HG03457 (cell line): ENCODE data around the gene PPP2R5D.
A peak's percentile ranks its signal among the peaks of the same experiment; 100 is the strongest.
"Not testable (repeated sequence)": the region's sequence is repeated elsewhere in the genome, so short reads cannot be mapped to it uniquely, and the experiment has no call there.

Experiments
- ATAC-seq: cut with Tn5 transposase; IDR thresholded peaks from one replicate; pipeline ENCODE4 v1.9.1; 2021; ENCODE audit warnings: moderate number of reproducible peaks; ENCODE audit not compliant: unreplicated experiment

PPP2R5D gene

DNA sequence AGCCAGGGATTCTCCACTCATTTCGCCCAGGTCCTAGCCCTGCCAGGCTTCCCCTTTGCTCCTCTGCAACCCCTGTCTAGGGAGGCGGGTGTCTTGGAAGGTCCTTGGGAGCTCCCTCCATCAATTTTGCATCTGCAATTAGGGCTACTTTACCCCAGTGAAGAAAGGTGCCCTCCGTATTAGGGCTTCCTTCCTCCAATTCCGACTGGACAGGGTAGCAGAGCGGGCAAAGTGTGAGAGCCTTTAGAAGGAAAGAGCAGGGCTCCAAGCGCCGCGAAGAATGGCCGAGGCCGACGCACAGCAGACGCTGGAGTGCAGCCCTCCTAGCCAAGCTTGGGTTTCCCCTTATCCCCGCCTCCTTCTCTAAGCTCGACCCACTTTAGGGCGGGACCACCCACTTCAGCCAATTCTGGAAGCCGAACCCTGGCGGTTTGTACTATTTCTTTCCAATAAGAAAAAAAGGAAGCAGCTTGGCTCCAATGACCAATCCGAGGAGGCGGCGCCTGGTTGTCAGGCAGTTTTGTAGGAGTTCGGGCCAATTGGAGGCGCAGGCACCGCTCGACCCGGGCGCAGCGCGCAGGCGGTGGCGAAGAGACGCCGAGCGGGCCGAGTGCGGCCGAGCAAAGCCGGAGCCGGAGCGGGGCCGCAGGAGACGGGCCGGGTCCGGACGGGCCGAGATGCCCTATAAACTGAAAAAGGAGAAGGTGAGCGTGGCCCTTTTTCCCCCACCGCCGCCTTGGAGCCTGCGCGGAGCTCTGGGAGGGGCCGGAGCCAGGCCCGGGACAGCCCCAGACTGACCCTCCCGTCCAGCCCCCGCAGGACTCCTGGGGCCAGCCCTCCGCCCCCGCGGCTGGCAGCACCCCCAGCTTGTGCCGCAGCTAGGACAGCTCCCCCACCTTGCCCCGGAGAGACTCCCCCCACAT is at the start of gene PPP2R5D:
Gene PPP2R5D, plus strand, starts transcription at position 570 of the 923 bp plus-strand sequence. Its CDS starts 108 bp downstream, at position 678.
- peak; percentile 85 for ATAC-seq

DNA sequence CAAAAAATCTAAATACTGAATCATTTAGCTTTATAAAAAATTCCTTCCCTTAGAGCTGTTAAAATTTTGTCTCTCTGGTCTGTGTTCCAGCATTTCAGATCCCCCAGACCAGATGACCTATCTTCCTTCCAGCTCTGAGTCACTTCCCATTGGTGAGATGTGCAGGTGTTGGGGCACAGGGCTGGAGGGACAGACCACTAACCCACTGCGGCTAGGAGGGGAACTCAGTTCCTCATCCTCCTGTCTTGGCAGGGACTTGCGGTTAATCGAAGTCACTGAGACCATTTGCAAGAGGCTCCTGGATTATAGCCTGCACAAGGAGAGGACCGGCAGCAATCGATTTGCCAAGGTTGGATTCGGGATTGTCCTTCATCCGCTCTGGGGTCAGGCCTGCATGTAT is 49.0 kb upstream of the PPP2R5D start:
- no peak for ATAC-seq

DNA sequence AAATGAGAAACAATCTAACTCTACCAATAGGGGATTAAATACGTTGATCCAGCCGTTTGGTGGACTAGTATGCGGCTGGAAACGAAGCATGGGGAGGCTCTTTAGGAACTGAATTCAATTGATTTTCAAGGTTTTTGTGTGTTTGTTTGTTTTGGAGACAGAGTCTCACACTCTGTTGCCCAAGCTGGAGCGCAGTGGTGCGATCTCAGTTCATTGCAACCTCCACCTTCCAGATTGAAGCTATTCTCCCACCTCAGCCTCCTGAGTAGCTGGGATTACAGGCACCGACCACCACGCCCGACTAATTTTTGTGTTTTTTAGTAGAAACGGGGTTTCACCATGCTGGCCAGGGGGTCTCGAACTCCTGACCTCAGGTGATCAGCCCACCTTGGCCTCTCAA is 48.0 kb upstream of the PPP2R5D start:
- no peak for ATAC-seq

DNA sequence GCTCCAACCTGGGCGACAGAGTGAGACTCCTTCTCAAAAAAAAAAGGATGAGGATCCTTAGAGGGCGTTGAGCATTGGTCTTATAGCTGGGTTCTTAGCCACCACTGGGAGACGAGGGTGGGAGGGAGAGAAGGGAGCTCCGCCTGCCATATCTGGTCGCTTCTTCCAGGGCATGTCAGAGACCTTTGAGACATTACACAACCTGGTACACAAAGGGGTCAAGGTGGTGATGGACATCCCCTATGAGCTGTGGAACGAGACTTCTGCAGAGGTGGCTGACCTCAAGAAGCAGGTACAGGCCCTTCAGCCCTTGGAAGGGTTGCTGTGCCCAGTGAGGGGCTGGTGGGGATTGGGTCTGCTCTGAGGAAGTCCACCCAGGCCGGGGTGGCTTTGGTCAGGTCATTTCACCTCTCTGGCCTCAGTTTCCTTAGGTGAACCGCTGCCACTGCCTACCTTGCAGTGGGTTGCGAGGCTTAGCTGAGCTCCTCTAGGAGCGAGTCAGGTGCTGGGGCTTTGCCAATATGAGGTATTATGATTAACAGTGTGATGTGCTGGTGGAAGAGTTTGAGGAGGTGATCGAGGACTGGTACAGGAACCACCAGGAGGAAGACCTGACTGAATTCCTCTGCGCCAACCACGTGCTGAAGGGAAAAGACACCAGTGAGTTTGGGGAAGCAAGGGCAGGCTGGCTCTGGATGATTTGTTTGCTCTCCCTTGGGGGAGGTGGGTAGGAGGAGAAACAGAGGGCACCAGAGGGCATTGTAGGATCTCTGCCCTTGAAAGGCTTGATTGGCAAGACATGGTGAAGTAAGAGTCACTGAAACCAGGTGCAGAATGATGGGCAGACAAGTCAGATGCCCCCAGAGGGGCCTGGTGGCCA is 46.6 kb upstream of the PPP2R5D start:
- ATAC-seq: no peak

DNA sequence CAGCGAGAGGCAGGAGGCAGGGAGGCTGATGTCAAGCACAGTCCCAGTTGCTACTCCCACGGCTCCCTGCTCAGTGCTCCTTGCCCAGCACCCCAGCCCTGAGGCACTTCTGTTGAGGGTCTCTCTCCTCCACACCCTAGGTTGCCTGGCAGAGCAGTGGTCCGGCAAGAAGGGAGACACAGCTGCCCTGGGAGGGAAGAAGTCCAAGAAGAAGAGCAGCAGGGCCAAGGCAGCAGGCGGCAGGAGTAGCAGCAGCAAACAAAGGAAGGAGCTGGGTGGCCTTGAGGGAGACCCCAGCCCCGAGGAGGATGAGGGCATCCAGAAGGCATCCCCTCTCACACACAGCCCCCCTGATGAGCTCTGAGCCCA is 46.0 kb upstream of the PPP2R5D start:
- ATAC-seq: no peak

DNA sequence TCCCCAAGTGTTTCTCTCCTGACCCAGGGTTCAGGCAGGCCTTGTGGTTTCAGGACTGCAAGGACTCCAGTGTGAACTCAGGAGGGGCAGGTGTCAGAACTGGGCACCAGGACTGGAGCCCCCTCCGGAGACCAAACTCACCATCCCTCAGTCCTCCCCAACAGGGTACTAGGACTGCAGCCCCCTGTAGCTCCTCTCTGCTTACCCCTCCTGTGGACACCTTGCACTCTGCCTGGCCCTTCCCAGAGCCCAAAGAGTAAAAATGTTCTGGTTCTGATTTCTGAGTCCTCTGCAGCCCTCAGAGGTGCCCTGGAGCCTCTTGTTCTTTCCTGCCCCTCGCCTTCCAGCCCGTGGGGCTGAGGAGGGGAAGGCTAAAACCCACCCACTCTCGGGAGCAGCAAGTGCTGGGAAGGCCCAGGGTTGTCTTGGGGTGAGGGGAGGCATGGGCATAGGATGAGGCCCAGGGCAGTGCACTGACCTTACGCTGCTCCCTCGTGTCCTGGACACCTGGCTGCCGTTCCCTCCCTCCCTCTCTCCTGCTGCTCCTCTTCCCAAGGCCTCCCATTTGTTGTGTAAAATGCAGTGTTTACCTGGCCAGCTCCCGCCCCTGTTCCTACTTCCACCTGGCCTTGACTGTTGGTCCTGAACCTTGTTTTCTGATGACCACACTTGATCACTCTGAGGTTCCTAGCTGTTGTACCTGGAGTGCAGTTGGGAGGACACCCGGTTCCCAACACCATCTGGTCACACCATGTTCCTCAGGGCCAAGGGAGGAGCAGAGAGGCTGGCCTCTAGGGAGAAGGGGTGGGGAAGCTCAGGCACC is 45.2 kb upstream of the PPP2R5D start:
- ATAC-seq: no peak

DNA sequence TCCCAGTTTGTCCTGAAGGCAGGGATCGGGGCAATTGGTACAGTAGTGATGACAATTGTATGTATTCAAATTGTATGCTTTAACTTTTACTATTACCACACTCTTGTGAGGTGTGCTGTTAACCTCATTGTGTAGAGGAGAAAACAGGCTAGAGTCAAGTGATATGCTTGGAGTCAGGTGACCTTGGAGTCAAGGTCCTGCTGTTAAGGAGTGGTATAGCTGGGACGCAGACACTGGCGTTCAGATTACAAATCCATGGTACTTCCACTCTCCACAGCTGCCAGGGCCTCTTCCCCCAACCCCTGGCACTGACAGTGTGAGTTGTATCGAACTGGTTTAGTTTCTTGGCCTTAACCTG is 44.6 kb upstream of the PPP2R5D start:
- no peak for ATAC-seq

DNA sequence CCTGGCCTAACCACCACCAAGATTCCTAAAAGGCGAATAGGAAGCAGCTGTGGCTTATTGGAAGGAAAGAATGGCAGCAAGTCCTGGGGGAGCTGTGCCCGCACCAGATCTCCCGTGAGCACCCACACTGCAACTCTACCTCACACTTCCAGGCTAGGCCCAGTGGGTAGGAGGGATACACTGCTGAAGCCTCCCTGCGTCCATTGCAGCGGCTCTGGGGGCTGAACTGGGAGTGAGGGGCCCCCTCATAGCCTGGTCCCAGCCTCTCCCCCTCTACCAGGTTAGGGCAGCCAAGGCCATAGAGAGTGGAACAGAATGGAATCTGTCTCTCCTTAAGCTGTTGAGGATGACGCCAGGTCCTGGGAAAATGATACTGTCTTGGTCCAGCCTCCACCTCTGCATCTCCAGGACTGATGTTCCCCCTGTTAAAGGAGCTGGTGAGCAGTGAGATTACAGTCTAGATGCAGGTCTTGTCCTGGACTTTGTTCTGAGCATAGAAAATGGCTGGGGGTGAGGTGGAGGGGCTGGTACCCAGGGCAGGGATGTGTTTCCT is 43.8 kb upstream of the PPP2R5D start:
- no peak for ATAC-seq

DNA sequence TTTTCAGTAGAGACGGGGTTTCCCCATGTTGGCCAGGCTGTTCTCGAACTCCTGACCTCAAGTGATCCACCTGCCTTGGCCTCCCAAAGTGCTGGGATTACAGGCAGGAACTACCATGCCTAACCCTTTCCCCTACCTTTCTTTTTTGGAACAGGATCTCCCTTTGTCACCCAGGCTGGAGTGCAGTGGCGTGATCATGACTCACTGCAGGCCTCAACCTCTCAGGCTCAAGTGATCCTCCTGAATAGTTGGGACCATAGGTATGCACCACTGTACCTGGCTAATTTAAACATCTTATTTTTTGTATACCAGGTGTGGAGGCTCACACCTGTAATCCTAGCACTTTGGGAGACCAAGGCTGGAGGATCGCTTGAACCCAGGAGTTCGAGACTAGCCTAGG is 43.0 kb upstream of the PPP2R5D start:
- not testable (repeated sequence) for ATAC-seq

DNA sequence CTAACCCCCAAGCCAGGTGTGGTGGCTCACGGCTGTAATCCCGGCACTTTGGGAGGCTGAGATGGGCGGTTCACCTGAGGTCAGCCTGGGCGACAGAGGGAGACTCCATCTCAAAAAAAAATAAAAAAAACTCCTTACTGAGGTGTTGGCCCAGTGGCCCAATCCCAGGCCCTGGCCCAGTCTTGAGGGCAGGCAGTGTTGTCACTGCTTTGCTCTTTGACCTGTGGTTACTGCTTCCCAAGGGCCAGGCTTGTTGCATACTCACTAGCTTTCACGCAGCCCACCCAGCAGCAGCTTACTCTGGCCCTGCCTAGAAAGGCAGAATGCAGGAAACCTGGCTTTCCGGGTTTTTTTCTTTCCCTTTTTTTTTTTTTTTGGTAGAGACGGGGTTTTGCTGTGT is 41.9 kb upstream of the PPP2R5D start:
- ATAC-seq: no peak

DNA sequence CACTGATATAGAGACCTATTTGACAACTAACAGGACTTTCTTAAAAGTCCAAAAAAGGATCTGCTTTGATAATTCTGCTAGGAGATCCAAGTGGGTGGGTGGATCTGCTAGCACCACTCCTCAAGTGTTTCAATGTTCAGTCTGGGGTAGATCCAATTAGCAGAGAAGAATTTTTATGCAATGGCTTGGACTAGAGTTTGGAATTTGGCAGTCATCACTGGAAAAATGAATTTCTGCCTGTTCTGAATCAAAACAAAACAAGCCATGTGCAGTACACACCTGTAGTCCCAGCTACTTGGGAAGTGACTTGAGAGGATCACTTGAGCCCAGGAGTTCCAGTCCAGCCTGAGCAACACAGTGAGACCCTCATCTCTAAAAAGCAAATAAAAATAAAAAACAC is 36.4 kb upstream of the PPP2R5D start:
- ATAC-seq: no peak

DNA sequence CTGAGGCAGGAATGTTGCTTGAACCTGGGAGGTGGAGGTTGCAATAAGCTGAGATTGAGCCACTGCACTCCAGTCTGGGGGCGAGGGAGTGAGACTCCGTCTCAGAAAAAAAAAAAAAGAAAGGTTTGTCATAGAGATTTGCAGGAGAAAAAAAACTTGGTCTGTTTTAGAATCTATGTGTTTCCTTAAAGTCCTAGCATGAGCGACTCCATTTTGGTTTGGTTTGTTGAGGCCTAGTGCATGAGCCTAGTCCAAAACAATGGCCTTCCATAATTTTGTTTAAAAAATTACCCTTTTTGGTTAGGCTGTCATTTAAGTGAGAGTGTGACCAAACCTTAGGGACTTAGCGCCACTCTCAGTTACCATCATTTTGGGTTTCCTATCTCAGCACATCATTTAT is 32.0 kb upstream of the PPP2R5D start:
- no peak for ATAC-seq

DNA sequence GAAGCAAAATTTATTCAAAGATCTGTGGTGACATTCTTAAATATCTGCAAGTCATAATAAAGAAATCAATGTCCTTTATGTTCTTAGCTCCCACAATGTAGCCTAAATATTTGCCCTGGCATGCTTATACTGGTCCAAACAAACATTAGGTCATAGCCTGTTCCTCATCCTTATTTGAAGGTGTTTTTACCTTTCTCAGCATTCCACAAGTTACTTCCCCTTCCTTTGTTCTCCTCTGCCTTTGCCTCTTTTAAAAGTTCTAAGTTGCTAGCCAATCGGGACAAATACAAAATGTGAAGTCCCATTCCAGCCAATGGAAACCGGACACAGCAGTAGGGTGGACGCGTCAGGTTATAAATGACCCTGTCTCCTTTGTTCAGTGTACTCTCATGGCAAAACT is 30.0 kb upstream of the PPP2R5D start:
- not testable (repeated sequence) for ATAC-seq

DNA sequence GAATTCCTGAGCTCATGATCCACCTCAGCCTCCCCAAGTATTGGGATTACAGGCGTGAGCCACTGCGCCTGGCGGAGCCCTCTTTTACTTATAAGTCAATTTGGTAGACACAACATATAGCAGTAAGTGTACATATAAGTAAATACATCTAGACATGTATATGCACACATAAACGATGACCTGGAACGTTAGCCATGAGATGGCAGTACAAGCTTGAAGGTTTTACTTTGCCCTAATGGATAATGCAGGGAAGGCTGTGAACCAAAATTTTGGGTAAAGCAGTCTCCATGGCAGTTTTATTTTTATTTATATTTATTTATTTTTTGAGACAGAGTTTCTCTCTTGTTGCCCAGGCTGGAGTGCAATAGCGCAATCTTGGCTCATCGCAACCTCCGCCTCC is 26.2 kb upstream of the PPP2R5D start:
- ATAC-seq: no peak

DNA sequence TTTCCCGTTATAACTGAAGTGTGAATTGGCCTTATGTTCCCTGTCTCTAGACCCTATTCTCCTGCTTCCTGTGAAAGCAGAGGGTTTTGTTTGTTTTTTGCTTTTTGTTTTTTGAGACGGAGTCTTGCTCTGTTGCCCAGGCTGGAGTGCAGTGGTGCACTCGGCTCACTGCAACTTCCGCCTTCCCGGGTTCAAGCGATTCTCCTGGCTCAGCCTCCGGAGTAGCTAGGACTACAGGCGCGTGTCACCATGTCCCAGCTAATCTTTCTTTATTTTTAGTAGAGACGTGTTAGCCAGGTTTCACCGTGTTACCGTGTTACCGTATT is 24.5 kb upstream of the PPP2R5D start:
- ATAC-seq: no peak

DNA sequence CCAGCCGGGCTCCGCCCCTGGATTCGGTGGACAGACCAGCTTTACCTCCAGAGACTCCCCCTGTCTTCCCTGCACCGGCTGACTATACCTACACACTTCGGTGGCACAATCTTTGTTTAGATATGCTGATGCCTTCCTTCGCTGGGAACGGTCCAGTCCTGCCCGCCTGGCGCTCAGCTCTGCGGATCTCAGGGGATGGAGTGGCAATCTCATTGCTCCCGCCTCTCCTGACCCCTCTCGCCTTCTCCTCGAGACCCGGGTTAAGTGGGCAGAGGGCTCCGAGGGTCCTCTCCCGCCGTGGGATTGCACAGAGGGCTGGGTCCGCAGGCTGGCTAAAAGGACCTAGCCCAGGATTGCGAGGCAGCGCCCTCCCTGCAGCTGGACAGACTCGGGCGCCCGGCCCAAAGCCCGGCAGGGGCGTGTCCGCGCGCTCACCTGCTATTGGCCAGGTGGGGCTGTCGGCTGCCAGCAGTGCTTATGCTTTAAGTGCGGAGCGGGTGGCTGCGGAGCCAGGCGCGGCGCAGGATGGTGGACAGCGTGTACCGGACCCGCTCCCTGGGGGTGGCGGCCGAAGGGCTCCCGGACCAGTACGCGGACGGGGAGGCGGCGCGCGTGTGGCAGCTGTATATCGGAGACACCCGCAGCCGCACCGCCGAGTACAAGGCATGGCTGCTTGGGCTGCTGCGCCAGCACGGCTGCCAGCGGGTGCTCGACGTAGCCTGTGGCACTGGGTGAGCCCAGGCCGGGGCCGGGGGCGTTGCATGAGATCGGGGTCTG is 23.9 kb upstream of the PPP2R5D start, which contains the start of gene GNMT:
Gene GNMT, plus strand, starts transcription at position 512 of the 777 bp plus-strand sequence. Its CDS starts 14 bp downstream, at position 526.
- ATAC-seq: no peak

DNA sequence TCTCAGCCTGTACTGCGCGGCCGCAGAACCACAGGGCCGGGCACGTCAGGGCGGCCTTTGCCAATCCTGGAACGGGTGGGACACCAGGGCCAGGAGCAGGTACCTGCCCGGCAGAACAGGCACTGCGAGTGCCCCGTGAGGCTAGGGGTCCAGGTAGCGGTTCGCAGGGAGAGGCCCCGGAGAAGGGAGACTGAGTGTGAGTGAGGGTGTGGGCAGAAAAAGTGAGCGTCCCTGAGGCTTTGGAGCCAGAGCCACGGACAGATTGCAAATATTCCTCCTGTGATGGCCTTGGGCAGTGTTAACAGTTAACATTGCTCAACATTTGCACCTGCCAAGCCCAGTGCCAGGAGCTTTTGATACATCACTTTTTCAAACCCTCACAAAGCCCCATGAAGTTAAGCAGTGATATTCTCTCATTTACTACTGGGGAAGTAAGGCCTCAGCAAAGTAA is 23.3 kb upstream of the PPP2R5D start:
- ATAC-seq: no peak

DNA sequence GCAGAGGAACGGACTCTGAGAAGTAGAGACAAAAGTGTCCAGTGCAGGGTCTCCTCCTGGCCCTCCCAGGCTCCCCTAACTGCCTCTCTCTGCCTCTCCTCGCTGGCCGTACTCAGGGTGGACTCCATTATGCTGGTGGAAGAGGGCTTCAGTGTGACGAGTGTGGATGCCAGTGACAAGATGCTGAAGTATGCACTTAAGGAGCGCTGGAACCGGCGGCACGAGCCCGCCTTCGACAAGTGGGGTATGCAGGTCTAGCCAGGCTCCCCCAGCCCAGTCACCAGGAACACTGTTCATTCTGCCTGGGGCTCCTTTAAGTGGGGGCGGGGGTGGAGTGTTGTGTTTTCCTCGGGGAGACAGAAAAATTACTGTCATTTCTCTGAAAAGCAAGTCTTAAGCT is 22.3 kb upstream of the PPP2R5D start:
- no peak for ATAC-seq

DNA sequence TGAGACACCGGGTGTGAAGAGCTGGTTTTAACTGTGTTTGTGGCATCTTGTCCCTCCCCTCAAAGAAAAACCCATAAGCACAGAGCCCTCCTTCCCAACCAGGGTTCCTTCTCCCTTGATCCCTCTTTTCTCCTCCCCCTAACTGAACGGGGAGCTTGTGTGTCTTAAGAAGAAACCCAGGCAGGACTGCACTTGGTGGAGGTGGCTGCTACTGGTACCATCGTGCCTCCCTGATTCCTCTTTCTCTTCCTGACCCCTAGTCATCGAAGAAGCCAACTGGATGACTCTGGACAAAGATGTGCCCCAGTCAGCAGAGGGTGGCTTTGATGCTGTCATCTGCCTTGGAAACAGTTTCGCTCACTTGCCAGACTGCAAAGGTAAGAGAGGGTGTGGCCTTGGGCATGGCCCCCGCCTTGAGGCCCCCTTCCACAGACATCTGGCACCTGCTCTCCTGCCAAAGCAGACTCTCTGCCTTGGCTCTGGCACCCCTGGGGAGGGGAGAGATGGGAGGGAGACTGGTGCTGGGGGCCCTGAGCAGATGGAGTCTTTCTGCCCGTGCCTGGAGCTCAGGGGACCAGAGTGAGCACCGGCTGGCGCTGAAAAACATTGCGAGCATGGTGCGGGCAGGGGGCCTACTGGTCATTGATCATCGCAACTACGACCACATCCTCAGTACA is 21.7 kb upstream of the PPP2R5D start:
- no peak for ATAC-seq
